ENCODE data around the gene C20orf173.

DNA sequence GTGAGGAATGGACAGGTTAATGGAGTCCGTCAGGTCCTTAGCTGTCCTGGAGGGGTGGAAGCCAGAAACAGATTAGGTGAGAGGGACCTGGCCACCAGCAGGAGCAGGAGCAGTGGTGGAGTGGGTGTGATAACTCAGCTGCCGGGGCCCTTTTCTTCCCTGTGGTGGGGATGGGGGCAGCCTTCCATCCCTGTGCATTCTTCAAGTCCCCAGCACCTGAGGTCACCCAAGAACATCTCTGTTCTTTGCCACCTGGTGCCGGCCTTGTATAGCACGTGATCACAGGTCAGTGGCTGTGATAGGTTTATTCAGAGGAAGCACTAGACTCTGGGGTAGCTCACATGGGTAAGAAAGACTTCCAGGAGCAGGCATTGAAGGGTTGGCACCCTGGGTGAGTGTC lies 29.0 kb upstream of the C20orf173 start:
- TF ChIP-seq, protein P1, sequence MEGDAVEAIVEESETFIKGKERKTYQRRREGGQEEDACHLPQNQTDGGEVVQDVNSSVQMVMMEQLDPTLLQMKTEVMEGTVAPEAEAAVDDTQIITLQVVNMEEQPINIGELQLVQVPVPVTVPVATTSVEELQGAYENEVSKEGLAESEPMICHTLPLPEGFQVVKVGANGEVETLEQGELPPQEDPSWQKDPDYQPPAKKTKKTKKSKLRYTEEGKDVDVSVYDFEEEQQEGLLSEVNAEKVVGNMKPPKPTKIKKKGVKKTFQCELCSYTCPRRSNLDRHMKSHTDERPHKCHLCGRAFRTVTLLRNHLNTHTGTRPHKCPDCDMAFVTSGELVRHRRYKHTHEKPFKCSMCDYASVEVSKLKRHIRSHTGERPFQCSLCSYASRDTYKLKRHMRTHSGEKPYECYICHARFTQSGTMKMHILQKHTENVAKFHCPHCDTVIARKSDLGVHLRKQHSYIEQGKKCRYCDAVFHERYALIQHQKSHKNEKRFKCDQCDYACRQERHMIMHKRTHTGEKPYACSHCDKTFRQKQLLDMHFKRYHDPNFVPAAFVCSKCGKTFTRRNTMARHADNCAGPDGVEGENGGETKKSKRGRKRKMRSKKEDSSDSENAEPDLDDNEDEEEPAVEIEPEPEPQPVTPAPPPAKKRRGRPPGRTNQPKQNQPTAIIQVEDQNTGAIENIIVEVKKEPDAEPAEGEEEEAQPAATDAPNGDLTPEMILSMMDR (IDR thresholded peaks at IDR 0.05): no peak
- no peak for TF ChIP-seq POLR2A (IDR thresholded peaks at IDR 0.05)
